PC-3 (cell line): ENCODE results near the gene DPCD.

Source experiments
- EZH2 ChIP-seq: fragments of 300-600 bp; sonication (generic); IDR thresholded peaks from one replicate; pipeline ENCODE4 v1.6.1; 2017; ENCODE audit warnings: antibody characterized with exemption, mild to moderate bottlenecking, low read length; ENCODE audit not compliant: unreplicated experiment
- TF ChIP-seq, protein P1 (sequence below): fragments of 300-600 bp; sonication (generic); conservative IDR thresholded peaks from 2 replicates; pipeline ENCODE4 v1.5.1; 2017; ENCODE audit warnings: antibody characterized with exemption, low read depth, mild to moderate bottlenecking, low read length

DNA sequence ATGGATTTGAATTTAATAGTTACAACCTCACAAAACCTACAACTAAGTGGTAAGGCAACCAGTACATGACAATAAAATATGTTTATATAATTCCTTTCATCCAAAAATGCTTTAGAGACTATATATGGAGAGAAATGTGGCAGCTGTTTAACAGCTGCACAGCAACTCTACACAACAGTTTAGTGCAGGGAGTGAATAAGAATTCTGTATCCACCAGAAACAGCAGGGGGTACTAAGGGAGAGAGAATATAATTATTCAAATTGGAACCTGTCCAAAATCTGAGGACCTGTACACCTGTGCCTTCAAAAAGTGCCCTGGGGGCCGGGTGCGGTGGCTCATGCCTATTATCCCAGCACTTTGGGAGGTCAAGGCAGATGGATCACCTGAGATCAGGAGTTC is 49.7 kb upstream of the DPCD start:
- TF ChIP-seq, protein P1, sequence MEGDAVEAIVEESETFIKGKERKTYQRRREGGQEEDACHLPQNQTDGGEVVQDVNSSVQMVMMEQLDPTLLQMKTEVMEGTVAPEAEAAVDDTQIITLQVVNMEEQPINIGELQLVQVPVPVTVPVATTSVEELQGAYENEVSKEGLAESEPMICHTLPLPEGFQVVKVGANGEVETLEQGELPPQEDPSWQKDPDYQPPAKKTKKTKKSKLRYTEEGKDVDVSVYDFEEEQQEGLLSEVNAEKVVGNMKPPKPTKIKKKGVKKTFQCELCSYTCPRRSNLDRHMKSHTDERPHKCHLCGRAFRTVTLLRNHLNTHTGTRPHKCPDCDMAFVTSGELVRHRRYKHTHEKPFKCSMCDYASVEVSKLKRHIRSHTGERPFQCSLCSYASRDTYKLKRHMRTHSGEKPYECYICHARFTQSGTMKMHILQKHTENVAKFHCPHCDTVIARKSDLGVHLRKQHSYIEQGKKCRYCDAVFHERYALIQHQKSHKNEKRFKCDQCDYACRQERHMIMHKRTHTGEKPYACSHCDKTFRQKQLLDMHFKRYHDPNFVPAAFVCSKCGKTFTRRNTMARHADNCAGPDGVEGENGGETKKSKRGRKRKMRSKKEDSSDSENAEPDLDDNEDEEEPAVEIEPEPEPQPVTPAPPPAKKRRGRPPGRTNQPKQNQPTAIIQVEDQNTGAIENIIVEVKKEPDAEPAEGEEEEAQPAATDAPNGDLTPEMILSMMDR = no peak
- no peak for TF ChIP-seq EZH2
